ENCODE measurements around the gene TRIML1. TPM values are rescaled to one million over a fixed set of nuclear protein-coding genes. Genes with fewer than 3 reads are reported as not detected.

Gene TRIML1
- total and polyA plus RNA-seq, 4 donors: not detected

- Histone ChIP-seq H3K4me1 (ENCODE audit: control insufficient read depth in 5 of 5, insufficient read depth in 5 of 5, low read length in 5 of 5) (no peaks in the 10 kb centered on the region), H3K36me3 (ENCODE audit: control insufficient read depth in 4 of 4, insufficient read depth in 4 of 4, low read length in 4 of 4) (no peaks in the 10 kb centered on the region), H3K4me3 (no peak overlapping the region), H3K9me3 (ENCODE audit: control insufficient read depth in 4 of 4, insufficient read depth in 3 of 4, low read length in 3 of 4) (no peaks in the 10 kb centered on the region), H3K9ac (ENCODE audit: insufficient read depth in 1 of 2, low read length in 2 of 2) (no peak overlapping the region), H3K27ac (ENCODE audit: low read depth in 1 of 2, low read length in 1 of 2) (no peak overlapping the region), H3K27me3 (ENCODE audit: control insufficient read depth in 3 of 3, insufficient read depth in 3 of 3, low read length in 2 of 3) (no peaks in the 10 kb centered on the region)
- TF ChIP-seq, protein P1, sequence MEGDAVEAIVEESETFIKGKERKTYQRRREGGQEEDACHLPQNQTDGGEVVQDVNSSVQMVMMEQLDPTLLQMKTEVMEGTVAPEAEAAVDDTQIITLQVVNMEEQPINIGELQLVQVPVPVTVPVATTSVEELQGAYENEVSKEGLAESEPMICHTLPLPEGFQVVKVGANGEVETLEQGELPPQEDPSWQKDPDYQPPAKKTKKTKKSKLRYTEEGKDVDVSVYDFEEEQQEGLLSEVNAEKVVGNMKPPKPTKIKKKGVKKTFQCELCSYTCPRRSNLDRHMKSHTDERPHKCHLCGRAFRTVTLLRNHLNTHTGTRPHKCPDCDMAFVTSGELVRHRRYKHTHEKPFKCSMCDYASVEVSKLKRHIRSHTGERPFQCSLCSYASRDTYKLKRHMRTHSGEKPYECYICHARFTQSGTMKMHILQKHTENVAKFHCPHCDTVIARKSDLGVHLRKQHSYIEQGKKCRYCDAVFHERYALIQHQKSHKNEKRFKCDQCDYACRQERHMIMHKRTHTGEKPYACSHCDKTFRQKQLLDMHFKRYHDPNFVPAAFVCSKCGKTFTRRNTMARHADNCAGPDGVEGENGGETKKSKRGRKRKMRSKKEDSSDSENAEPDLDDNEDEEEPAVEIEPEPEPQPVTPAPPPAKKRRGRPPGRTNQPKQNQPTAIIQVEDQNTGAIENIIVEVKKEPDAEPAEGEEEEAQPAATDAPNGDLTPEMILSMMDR (IDR thresholded peaks at IDR 0.05; ENCODE audit: control extremely low read depth, extremely low read depth): no peak
- ATAC-seq (ENCODE audit: insufficient read depth, low FRiP score) (no peak), DNase-seq (no peak)
- WGBS, 2 donors: 70 to 74% methylated on average over 7 of the region's 7 CpGs
These were observed 28.3 kb upstream of the TRIML1 start for GRCh38 chr4:188110741-188111471.

- H3K9me3 ChIP-seq (ENCODE audit: control insufficient read depth in 4 of 4, insufficient read depth in 3 of 4, low read length in 3 of 4): no peaks in the 10 kb centered on the region
- H3K27me3 ChIP-seq (ENCODE audit: control insufficient read depth in 3 of 3, insufficient read depth in 3 of 3, low read length in 2 of 3): no peaks in the 10 kb centered on the region
- ATAC-seq (ENCODE audit: insufficient read depth, low FRiP score): no peak
- no peaks in the 10 kb centered on the region for H3K36me3 ChIP-seq (ENCODE audit: control insufficient read depth in 4 of 4, insufficient read depth in 4 of 4, low read length in 4 of 4)
- DNase-seq: no peak
- no peaks in the 10 kb centered on the region for H3K4me1 ChIP-seq (ENCODE audit: control insufficient read depth in 5 of 5, insufficient read depth in 5 of 5, low read length in 5 of 5)
- TF ChIP-seq, protein P1 (IDR thresholded peaks at IDR 0.05; ENCODE audit: control extremely low read depth, extremely low read depth): no peak
- no peak overlapping the region for H3K27ac ChIP-seq (ENCODE audit: low read depth in 1 of 2, low read length in 1 of 2)
- 73 to 96% methylated on average over 6 of the region's 6 CpGs for WGBS, 2 donors
- no peak overlapping the region for H3K9ac ChIP-seq (ENCODE audit: insufficient read depth in 1 of 2, low read length in 2 of 2)
- no peak overlapping the region for H3K4me3 ChIP-seq
These were observed 27.3 kb upstream of the TRIML1 start for GRCh38 chr4:188111955-188112354.

DNA sequence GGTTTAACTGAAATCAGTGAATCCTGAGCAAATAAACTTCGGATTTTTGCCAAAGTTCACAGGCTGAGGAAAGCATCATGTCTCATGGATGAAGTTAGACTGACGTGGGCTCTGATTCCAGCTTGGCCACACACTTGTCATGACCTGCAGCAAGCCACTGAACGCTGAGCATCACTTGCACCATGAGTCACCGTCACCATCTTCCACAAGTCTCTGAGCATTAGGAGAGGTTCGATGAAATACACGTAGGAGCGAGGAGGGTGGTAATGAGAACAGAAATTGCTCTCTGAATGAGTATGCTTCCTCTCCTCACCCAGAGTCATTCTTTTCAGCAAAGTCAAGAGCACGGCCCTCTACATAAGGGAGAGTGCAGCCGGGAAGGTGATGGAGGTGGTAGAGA, 26.1 kb upstream of the TRIML1 start:
- ATAC-seq (ENCODE audit: insufficient read depth, low FRiP score) (no peak), DNase-seq (no peak)
- H3K4me1 ChIP-seq (ENCODE audit: control insufficient read depth in 5 of 5, insufficient read depth in 5 of 5, low read length in 5 of 5): no peaks in the 10 kb centered on the region
- no peaks in the 10 kb centered on the region for H3K27me3 ChIP-seq (ENCODE audit: control insufficient read depth in 3 of 3, insufficient read depth in 3 of 3, low read length in 2 of 3)
- WGBS, 2 donors: 86 to 92% methylated on average over 9 of the region's 9 CpGs
- TF ChIP-seq, protein P1 (IDR thresholded peaks at IDR 0.05; ENCODE audit: control extremely low read depth, extremely low read depth): no peak
- no peak overlapping the region for H3K9ac ChIP-seq (ENCODE audit: insufficient read depth in 1 of 2, low read length in 2 of 2)
- no peak overlapping the region for H3K27ac ChIP-seq (ENCODE audit: low read depth in 1 of 2, low read length in 1 of 2)
- no peaks in the 10 kb centered on the region for H3K9me3 ChIP-seq (ENCODE audit: control insufficient read depth in 4 of 4, insufficient read depth in 3 of 4, low read length in 3 of 4)
- no peak overlapping the region for H3K4me3 ChIP-seq
- no peaks in the 10 kb centered on the region for H3K36me3 ChIP-seq (ENCODE audit: control insufficient read depth in 4 of 4, insufficient read depth in 4 of 4, low read length in 4 of 4)

Data from lung (tissue), 12 donors.